H9 (cell line): ENCODE data around the gene TSPAN18. TPM values are rescaled to one million over a fixed set of nuclear protein-coding genes. Genes with fewer than 3 reads are reported as not detected.

Experiments
- DNase-seq: peaks from one replicate; pipeline ENCODE4 v3.0.0-alpha.2; 2017
- H2AFZ ChIP-seq: one replicate; pipeline ENCODE4 v1.6.1; 2013; ENCODE audit warnings: mild to moderate bottlenecking, low read length, control low read depth, moderate library complexity
- H2AK5ac ChIP-seq: 2 replicates; pipeline ENCODE4 v1.6.1; 2013; ENCODE audit warnings: low read length, control low read depth, mixed read lengths; ENCODE audit not compliant: insufficient read length
- H2BK120ac ChIP-seq: one replicate; pipeline ENCODE4 v1.6.1; 2013; ENCODE audit warnings: low read depth, mild to moderate bottlenecking, low read length, control low read depth, inconsistent platforms; ENCODE audit not compliant: poor library complexity, severe bottlenecking
- H2BK12ac ChIP-seq: 2 replicates; pipeline ENCODE4 v1.6.1; 2013; ENCODE audit warnings: low read length, control low read depth, mixed read lengths, low read depth; ENCODE audit not compliant: insufficient read length
- H2BK15ac ChIP-seq: 2 replicates; pipeline ENCODE4 v1.6.1; 2013; ENCODE audit warnings: low read depth, low read length, control low read depth
- H2BK20ac ChIP-seq: one replicate; pipeline ENCODE4 v1.6.1; 2013; ENCODE audit warnings: low read depth, mild to moderate bottlenecking, low read length, control low read depth, inconsistent platforms; ENCODE audit not compliant: poor library complexity, severe bottlenecking
- H2BK5ac ChIP-seq: 2 replicates; pipeline ENCODE4 v1.6.1; 2013; ENCODE audit warnings: low read length, control low read depth, mixed read lengths; ENCODE audit not compliant: insufficient read length
- H3K14ac ChIP-seq: 2 replicates; pipeline ENCODE4 v1.6.1; 2013; ENCODE audit warnings: low read length, control low read depth; ENCODE audit not compliant: insufficient read depth
- H3K18ac ChIP-seq: 2 replicates; pipeline ENCODE4 v1.6.1; 2013; ENCODE audit warnings: low read depth, mild to moderate bottlenecking, mixed read lengths, low read length, control low read depth; ENCODE audit not compliant: insufficient read length
- H3K23ac ChIP-seq: 2 replicates; pipeline ENCODE4 v1.6.1; 2013; ENCODE audit warnings: low read length, control low read depth, mixed read lengths, low read depth; ENCODE audit not compliant: insufficient read length
- H3K23me2 ChIP-seq: 2 replicates; pipeline ENCODE4 v1.6.1; 2013; ENCODE audit warnings: low read depth, mild to moderate bottlenecking, mixed read lengths, low read length, control low read depth; ENCODE audit not compliant: insufficient read length, poor library complexity, severe bottlenecking
- H3K27ac ChIP-seq: 2 replicates; pipeline ENCODE4 v1.5.1; 2013; ENCODE audit warnings: low read length, control low read depth, mixed read lengths, low read depth; ENCODE audit not compliant: insufficient read length
- H3K27me3 ChIP-seq: 2 replicates; pipeline ENCODE4 v1.6.1; 2013; ENCODE audit warnings: low read length, control low read depth, inconsistent platforms; ENCODE audit not compliant: insufficient read depth
- H3K4ac ChIP-seq: 2 replicates; pipeline ENCODE4 v1.6.1; 2013; ENCODE audit warnings: low read depth, mild to moderate bottlenecking, control low read depth, inconsistent platforms, low read length, moderate library complexity
- H3K4me1 ChIP-seq: 2 replicates; pipeline ENCODE4 v1.6.1; 2013; ENCODE audit warnings: low read length, control low read depth, inconsistent platforms; ENCODE audit not compliant: insufficient read depth
- H3K4me2 ChIP-seq: 2 replicates; pipeline ENCODE4 v1.6.1; 2013; ENCODE audit warnings: low read length, control low read depth, mixed read lengths; ENCODE audit not compliant: insufficient read length, insufficient read depth
- H3K56ac ChIP-seq: 2 replicates; pipeline ENCODE4 v1.6.1; 2013; ENCODE audit warnings: low read depth, mild to moderate bottlenecking, mixed read lengths, low read length, control low read depth; ENCODE audit not compliant: insufficient read length
- H3K79me1 ChIP-seq: 2 replicates; pipeline ENCODE4 v1.6.1; 2013; ENCODE audit warnings: low read depth, mild to moderate bottlenecking, moderate library complexity, low read length, control low read depth, inconsistent platforms; ENCODE audit not compliant: insufficient read depth, poor library complexity, severe bottlenecking
- H3K79me2 ChIP-seq: 2 replicates; pipeline ENCODE4 v1.6.1; 2013; ENCODE audit warnings: low read length, control low read depth, inconsistent platforms; ENCODE audit not compliant: insufficient read depth
- H3K9ac ChIP-seq: 2 replicates; pipeline ENCODE4 v1.6.1; 2013; ENCODE audit warnings: low read length, control low read depth, mixed read lengths; ENCODE audit not compliant: insufficient read length; ENCODE audit errors: extremely low read depth
- H3K9me3 ChIP-seq: one replicate; pipeline ENCODE4 v1.6.1; 2013; ENCODE audit warnings: low read depth, low read length, inconsistent platforms; ENCODE audit not compliant: control insufficient read depth
- H3T11ph ChIP-seq: one replicate; pipeline ENCODE4 v1.6.1; 2013; ENCODE audit warnings: mild to moderate bottlenecking, low read length, control low read depth, inconsistent platforms
- H4K20me1 ChIP-seq: one replicate; pipeline ENCODE4 v1.6.1; 2013; ENCODE audit not compliant: control insufficient read depth, insufficient read length, insufficient read depth
- H4K5ac ChIP-seq: 2 replicates; pipeline ENCODE4 v1.6.1; 2013; ENCODE audit warnings: low read depth, mild to moderate bottlenecking, mixed read lengths, low read length, control low read depth; ENCODE audit not compliant: insufficient read length
- H4K8ac ChIP-seq: replicated peaks from 2 replicates; pipeline ENCODE4 v1.6.1; 2013; ENCODE audit warnings: low read length, control low read depth, mixed read lengths, low read depth; ENCODE audit not compliant: insufficient read length
- H4K91ac ChIP-seq: 2 replicates; pipeline ENCODE4 v1.6.1; 2013; ENCODE audit warnings: low read depth, mild to moderate bottlenecking, moderate library complexity, mixed read lengths, low read length, control low read depth; ENCODE audit not compliant: insufficient read length
- H3K27ac Mint-ChIP-seq, 3 experiments: 2 replicates in 2 of 3; 3 replicates in 1 of 3; pipeline ENCODE4 v1.8.0; 2020 to 2021; ENCODE audit warnings: mixed read lengths in 3 of 3, mild to moderate bottlenecking in 1 of 3, moderate library complexity in 1 of 3
- H3K27me3 Mint-ChIP-seq: 2 replicates; pipeline ENCODE4 v1.8.0; 2021; ENCODE audit warnings: low read depth, mild to moderate bottlenecking, moderate library complexity, mixed read lengths
- H3K36me3 Mint-ChIP-seq, 3 experiments: 2 replicates in 2 of 3; 3 replicates in 1 of 3; pipeline ENCODE4 v1.8.0; 2020 to 2021; ENCODE audit warnings: low read depth in 3 of 3, mixed read lengths in 3 of 3; ENCODE audit not compliant: insufficient read depth in 1 of 3
- H3K4me1 Mint-ChIP-seq, 2 experiments: 2 replicates each; pipeline ENCODE4 v1.8.0; 2020; ENCODE audit warnings: mixed read lengths in 2 of 2
- H3K4me3 Mint-ChIP-seq, 2 experiments: 2 replicates in 1 of 2; 3 replicates in 1 of 2; pipeline ENCODE4 v1.8.0; 2020 to 2021; ENCODE audit warnings: mild to moderate bottlenecking in 2 of 2, mixed read lengths in 2 of 2, moderate library complexity in 1 of 2
- H3K9me3 Mint-ChIP-seq, 2 experiments: 2 replicates in 1 of 2; 3 replicates in 1 of 2; pipeline ENCODE4 v1.8.0; 2020; ENCODE audit warnings: mild to moderate bottlenecking in 2 of 2, mixed read lengths in 2 of 2, moderate library complexity in 1 of 2
- CTCF ChIP-seq: fragments of 200-600 bp; sonication (generic); conservative IDR thresholded peaks from 3 replicates; pipeline ENCODE4 v1.8.0; 2021; ENCODE audit warnings: antibody characterized with exemption, mild to moderate bottlenecking
- WGBS: extraction: QIAGEN DNeasy Blood & Tissue Kit; methylation state at CpG from one replicate; pipeline ENCODE4 v1.1.7; 2013; ENCODE audit warnings: missing lambda C conversion rate, low lambda C conversion rate, mixed read lengths; ENCODE audit not compliant: insufficient read length; ENCODE audit errors: extremely low coverage; 5-methylcytosine and 5-hydroxymethylcytosine counted together
- total RNA-seq: library from RNA; stranded (reverse); gene quantifications from 2 replicates; pipeline ENCODE4 v1.2.1, GENCODE V29; 2021

TSPAN18 gene
- total RNA-seq, 1 experiment from 2014 or later = 25.3 TPM

- Histone ChIP-seq H4K91ac (no peak overlapping the region), H2BK5ac (no peak overlapping the region), H4K20me1 (no peaks in the 10 kb centered on the region), H2AK5ac (no peak overlapping the region), H4K5ac (no peak overlapping the region), H3T11ph (no peak overlapping the region), H3K79me2 (no peaks in the 10 kb centered on the region), H3K4ac (no peak overlapping the region), H3K23ac (no peak overlapping the region), H3K18ac (no peak overlapping the region), H3K9ac (no peak overlapping the region), H3K27ac (no peak overlapping the region), H2BK120ac (no peak overlapping the region), H3K4me1 (peaks cover 12% of the 10 kb centered on the region), H3K14ac (no peak overlapping the region), H2BK20ac (no peak overlapping the region), H4K8ac (no peak overlapping the region), H3K23me2 (no peaks in the 10 kb centered on the region), H3K27me3 (no peaks in the 10 kb centered on the region; the same call in 1 of the 2 replicates), H2BK15ac (no peak overlapping the region), H3K9me3 (no peaks in the 10 kb centered on the region), H3K4me2 (no peak overlapping the region), H3K56ac (no peak overlapping the region), H2AFZ (no peak overlapping the region), H3K79me1 (no peaks in the 10 kb centered on the region), H2BK12ac (no peak overlapping the region)
- Mint-ChIP-seq H3K9me3 (no peaks in the 10 kb centered on the region; a peak in 2 of 5 replicates), H3K4me3 (no peak overlapping the region), H3K4me1 (peaks cover 70 to 81% of the 10 kb centered on the region in 2 experiments), H3K27ac (no peak overlapping the region), H3K36me3 (peaks cover 0 to 5% (median 4%) of the 10 kb centered on the region in 3 experiments; a peak in 3 of 7 replicates), H3K27me3 (peaks cover 25% of the 10 kb centered on the region)
- WGBS = no CpG with 5 or more reads among the region's 11 CpGs
- no peak for TF ChIP-seq CTCF
- no peak for DNase-seq
These were observed 10.7 kb downstream of the TSPAN18 start for GRCh38 chr11:44737245-44738085.
